IPS-NIHi11 (cell line): ENCODE data around the gene UBE2L6.

Experiments used
- DNase-seq: peaks from one replicate; pipeline ENCODE4 v3.0.0; 2012; ENCODE audit warnings: mixed read lengths, low spot score

Gene UBE2L6

GRCh38 chr11:57530215-57530595, 37.3 kb downstream of the UBE2L6 start:
- no peak for DNase-seq

GRCh38 chr11:57529012-57529411, 38.5 kb downstream of the UBE2L6 start:
- no peak for DNase-seq

GRCh38 chr11:57527056-57527631, 40.3 kb downstream of the UBE2L6 start:
- DNase-seq = peak; percentile 58

- no peak for DNase-seq
These were observed 44.1 kb downstream of the UBE2L6 start for GRCh38 chr11:57523419-57523818.

GRCh38 chr11:57521116-57521515, 46.4 kb downstream of the UBE2L6 start:
- DNase-seq = no peak

GRCh38 chr11:57516061-57516443, 51.4 kb downstream of the UBE2L6 start:
- no peak for DNase-seq

GRCh38 chr11:57515332-57516060, 52.0 kb downstream of the UBE2L6 start, which contains the start of gene SLC43A1:
TSS of gene SLC43A1 (minus strand) at chr11:57515702. CDS start at chr11:57514111, 1,591 bp downstream.
- DNase-seq = peak; percentile 63

- peak; percentile 73 for DNase-seq
These were observed 52.7 kb downstream of the UBE2L6 start for GRCh38 chr11:57514538-57515331.

GRCh38 chr11:57513911-57514537, 53.4 kb downstream of the UBE2L6 start:
- peak; percentile 61 for DNase-seq

GRCh38 chr11:57513452-57513795, 54.0 kb downstream of the UBE2L6 start:
- no peak for DNase-seq

GRCh38 chr11:57512646-57513451, 54.6 kb downstream of the UBE2L6 start:
- no peak for DNase-seq

- DNase-seq = no peak
These were observed 55.6 kb downstream of the UBE2L6 start for GRCh38 chr11:57511741-57512430.

GRCh38 chr11:57508341-57509170, 58.9 kb downstream of the UBE2L6 start:
- no peak for DNase-seq

- no peak for DNase-seq
These were observed 61.0 kb downstream of the UBE2L6 start for GRCh38 chr11:57506522-57506921.

GRCh38 chr11:57504511-57504910, 63.0 kb downstream of the UBE2L6 start:
- no peak for DNase-seq

- DNase-seq = no peak
These were observed 64.6 kb downstream of the UBE2L6 start for GRCh38 chr11:57502870-57503269.

- no peak for DNase-seq
These were observed 65.1 kb downstream of the UBE2L6 start for GRCh38 chr11:57502376-57502775.

- DNase-seq = no peak
These were observed 65.5 kb downstream of the UBE2L6 start for GRCh38 chr11:57501953-57502352.
